ACC112 (cell line): ENCODE data around the gene TECPR1.

Experiments used
- H2AFZ ChIP-seq: fragments of 200-600 bp; sonication (generic); one replicate; pipeline ENCODE4 v1.6.0; 2017; ENCODE audit warnings: antibody characterized with exemption, low read length; ENCODE audit not compliant: unreplicated experiment
- H3K27ac ChIP-seq: fragments of 200-600 bp; sonication (generic); 2 replicates; pipeline ENCODE4 v1.5.1; 2014; ENCODE audit warnings: low read depth, mild to moderate bottlenecking, antibody characterized with exemption, low read length, moderate library complexity
- H3K27me3 ChIP-seq: fragments of 200-600 bp; sonication (generic); 2 replicates; pipeline ENCODE4 v1.6.1; 2014; ENCODE audit warnings: mild to moderate bottlenecking, antibody characterized with exemption, low read length, moderate library complexity, mixed read lengths; ENCODE audit not compliant: insufficient read depth
- H3K36me3 ChIP-seq: fragments of 200-600 bp; sonication (generic); 2 replicates; pipeline ENCODE4 v1.6.1; 2016; ENCODE audit warnings: mild to moderate bottlenecking, antibody characterized with exemption, low read length, moderate library complexity, mixed read lengths; ENCODE audit not compliant: insufficient read depth
- H3K4me1 ChIP-seq: fragments of 200-600 bp; sonication (generic); one replicate; pipeline ENCODE4 v1.6.1; 2016; ENCODE audit warnings: low read length, mixed read lengths; ENCODE audit not compliant: insufficient read depth, unreplicated experiment, control insufficient read depth
- H3K4me3 ChIP-seq: fragments of 200-600 bp; sonication (generic); 2 replicates; pipeline ENCODE4 v1.5.1; 2014; ENCODE audit warnings: mild to moderate bottlenecking, low read depth, low read length
- H3K79me2 ChIP-seq: fragments of 200-600 bp; sonication (generic); one replicate; pipeline ENCODE4 v1.6.0; 2016; ENCODE audit warnings: low read length; ENCODE audit not compliant: control insufficient read depth, unreplicated experiment, insufficient read depth

TECPR1 gene

DNA sequence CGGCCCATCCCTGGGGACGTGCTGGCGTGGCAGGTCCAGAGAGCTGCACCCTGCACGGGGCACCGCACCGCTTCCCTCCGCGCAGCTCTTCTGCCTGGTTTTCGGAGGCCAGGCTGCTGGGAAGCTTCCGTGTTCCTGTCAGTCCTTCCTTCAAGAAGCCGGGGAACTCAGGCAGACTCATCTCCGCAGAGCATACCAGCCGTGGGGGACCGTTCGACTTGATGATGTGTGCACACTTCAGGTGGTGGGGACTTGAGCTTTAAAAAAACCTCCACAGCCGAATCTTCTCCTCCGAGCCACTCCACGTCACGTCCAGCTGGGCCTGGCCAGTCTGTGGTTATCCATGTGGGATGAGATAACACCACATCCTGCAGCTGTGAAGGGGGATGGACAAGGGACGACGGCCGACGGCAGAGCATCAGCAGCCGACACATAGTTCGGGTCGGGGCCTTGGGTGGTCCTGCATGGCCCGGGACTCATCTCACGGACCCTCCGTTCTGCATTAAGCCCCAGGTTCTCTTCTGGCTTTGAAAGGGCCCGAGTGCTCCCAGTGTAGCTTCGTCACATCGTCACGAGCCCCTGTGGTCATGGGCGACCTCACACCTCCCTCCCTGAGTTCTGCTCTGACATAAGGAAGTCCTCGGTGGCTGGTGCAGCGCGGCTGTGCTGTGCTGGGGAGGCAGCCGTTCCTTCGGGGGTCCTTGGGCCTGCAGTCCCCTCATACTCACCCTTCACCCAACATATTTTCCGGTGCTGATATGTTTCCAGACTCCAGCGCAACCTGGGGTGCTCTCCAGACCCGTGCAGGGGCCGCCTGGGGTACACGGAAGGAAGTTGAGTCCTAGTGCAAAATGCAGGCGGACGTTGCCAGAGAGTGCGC lies 45.3 kb downstream of the TECPR1 start:
- no peaks in the 10 kb centered on the region for H3K4me1 ChIP-seq
- H3K27ac ChIP-seq: no peak overlapping the region
- H3K27me3 ChIP-seq: no peaks in the 10 kb centered on the region
- no peak overlapping the region for H3K4me3 ChIP-seq
- H2AFZ ChIP-seq: no peak overlapping the region
- no peaks in the 10 kb centered on the region for H3K36me3 ChIP-seq
- H3K79me2 ChIP-seq: peaks cover 3% of the 10 kb centered on the region

DNA sequence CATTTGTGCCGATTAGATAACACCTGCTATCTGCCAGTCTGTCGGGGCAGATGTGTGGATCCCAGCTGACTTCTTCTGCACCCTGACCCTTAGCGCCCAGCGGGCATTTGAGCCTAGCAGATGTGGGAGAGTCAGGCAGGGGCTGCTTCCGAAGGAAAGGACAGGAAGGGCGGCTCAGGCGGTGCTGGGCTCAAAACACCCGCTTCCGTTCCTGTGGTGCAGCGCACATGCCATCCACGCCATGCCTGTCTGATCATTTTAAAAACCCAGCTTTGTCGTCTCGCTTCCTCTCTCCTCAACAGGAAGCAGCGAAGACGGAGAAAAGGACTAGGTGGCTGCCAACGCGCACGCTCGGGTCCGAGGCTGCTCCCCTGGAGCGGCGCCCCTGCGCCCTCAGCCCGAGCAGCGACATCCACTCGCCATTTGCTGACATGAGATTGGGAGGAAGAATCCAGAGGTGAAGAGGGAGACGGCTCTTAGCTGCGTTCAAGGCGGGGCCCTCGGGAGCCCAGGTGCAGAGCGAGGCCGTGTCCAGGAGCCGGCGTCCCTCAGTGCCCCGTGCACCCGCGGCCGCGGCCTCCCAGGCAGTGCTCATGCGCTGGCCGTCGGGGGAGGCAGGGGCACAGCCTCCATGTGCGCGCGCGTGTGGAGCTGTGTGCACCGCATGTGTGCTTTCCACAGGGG lies 46.7 kb downstream of the TECPR1 start:
- Histone ChIP-seq H2AFZ (no peak overlapping the region), H3K4me3 (no peak overlapping the region), H3K36me3 (no peaks in the 10 kb centered on the region), H3K4me1 (no peaks in the 10 kb centered on the region), H3K27me3 (no peaks in the 10 kb centered on the region), H3K79me2 (peaks cover 3% of the 10 kb centered on the region), H3K27ac (no peak overlapping the region)

GRCh38 chr7:98204670-98205069 lies 47.4 kb downstream of the TECPR1 start:
- Histone ChIP-seq H3K79me2 (peaks cover 3% of the 10 kb centered on the region), H3K27me3 (no peaks in the 10 kb centered on the region), H3K27ac (no peak overlapping the region), H3K4me1 (no peaks in the 10 kb centered on the region), H2AFZ (no peak overlapping the region), H3K36me3 (no peaks in the 10 kb centered on the region), H3K4me3 (no peak overlapping the region)

DNA sequence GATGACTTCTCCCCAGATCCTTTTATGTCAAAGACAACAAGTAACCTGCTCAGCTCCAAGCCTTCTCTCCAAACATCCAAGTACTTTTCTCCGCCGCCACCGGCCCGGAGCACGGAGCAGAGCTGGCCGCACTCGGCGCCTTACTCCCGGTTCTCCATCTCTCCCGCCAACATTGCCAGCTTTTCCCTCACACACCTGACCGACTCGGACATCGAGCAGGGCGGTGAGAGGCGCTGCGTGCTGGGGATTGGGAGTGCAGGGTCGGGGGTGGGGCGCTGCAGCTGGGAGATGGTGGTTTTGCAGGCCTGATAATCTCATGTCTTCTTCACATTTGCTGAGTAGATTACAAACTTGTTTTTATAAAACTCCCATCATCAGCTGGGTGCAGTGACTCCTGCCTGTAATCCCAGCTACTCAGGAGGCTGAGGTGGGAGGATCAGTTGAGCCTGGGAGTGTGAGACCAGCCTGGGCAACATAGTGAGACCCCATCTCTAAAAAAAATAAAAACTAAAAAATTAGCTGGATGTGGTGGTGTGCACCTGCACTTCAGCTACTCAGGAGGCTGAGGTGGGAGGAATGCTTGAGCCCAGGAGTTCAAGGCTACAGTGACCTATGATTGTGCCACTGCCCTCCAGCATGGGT lies 47.9 kb downstream of the TECPR1 start:
- H3K27ac ChIP-seq: no peak overlapping the region
- no peak overlapping the region for H3K4me3 ChIP-seq

GRCh38 chr7:98203261-98203963 lies 48.6 kb downstream of the TECPR1 start:
- H2AFZ ChIP-seq: no peak overlapping the region
- 0 out of 2 replicates have a peak, but pooled peaks cover 6% of the 10 kb centered on the region for H3K36me3 ChIP-seq
- H3K27ac ChIP-seq: no peak overlapping the region
- H3K4me3 ChIP-seq: no peak overlapping the region
- H3K4me1 ChIP-seq: no peaks in the 10 kb centered on the region
- no peaks in the 10 kb centered on the region for H3K27me3 ChIP-seq
- peaks cover 3% of the 10 kb centered on the region for H3K79me2 ChIP-seq

More for the DNA sequence above, 47.9 kb downstream of the TECPR1 start:
- Histone ChIP-seq H2AFZ (no peak overlapping the region), H3K4me1 (no peaks in the 10 kb centered on the region), H3K36me3 (0 out of 2 replicates have a peak, but pooled peaks cover 4% of the 10 kb centered on the region), H3K79me2 (peaks cover 3% of the 10 kb centered on the region), H3K27me3 (no peaks in the 10 kb centered on the region)

DNA sequence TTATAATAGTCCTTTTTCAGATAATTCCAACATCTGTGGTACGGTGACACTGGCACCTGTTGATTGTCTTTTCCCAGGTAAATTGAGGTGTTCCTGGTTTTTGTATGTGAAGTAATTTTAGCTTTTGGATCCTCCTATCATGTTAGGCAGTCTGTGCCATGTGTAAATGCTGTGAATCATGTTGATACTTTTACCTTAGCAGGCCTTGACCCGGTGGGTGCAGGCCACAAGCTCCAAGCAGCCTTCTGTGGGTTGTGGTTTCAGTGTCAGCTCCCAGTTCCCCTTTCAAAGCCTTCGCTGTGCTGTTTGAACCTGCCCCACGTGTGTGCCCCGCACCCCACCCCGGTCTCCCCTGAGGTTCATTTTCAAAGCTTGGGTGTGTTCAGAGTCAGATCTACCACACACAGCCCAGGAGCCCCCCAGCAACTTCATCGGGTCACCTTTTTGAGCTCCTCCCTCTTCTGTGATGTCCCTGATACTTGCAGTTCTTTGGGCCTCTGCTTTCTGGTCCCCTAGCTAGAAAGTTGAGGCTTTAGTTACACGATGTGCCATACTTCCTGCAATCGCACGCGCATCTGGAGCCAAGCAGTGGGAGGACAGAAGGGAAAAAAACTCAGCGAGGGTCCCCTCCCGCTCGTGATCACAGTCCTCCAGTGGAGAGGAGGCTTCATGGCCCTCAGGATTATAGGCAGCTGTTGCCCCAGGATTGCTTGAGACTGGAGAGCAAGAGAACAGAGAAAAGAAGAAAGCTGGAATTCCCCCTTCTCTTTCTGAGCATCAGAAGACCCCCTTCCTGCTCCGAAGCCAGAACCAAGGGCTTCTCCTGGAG lies 49.5 kb downstream of the TECPR1 start:
- Histone ChIP-seq H3K27ac (no peak overlapping the region), H3K4me1 (no peaks in the 10 kb centered on the region), H3K4me3 (no peak overlapping the region), H2AFZ (no peak overlapping the region), H3K27me3 (no peaks in the 10 kb centered on the region), H3K79me2 (peaks cover 3% of the 10 kb centered on the region), H3K36me3 (0 out of 2 replicates have a peak, but pooled peaks cover 6% of the 10 kb centered on the region)

DNA sequence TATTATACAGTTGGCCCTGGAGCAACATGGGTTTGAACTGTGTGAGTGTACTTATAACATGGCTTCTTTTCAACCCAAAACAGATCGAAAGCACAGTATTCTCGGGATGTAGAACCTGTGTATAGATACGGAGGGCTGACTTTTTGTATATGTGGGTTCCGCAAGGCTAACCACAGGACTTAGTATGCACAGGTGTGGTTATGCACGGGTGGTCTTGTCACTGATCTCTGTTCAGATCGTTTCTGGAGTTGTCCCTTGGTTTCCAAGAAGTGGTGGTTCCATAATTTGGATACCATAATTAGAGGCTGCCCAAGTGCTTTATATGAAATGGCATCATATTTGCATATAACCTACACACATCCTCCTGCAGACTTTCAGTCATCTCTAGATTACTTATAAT lies 51.7 kb downstream of the TECPR1 start:
- H3K4me1 ChIP-seq: no peaks in the 10 kb centered on the region
- peaks cover 3% of the 10 kb centered on the region for H3K79me2 ChIP-seq
- H2AFZ ChIP-seq: no peak overlapping the region
- H3K27ac ChIP-seq: no peak overlapping the region
- H3K4me3 ChIP-seq: no peak overlapping the region
- H3K36me3 ChIP-seq: 0 out of 2 replicates have a peak, but pooled peaks cover 6% of the 10 kb centered on the region
- no peaks in the 10 kb centered on the region for H3K27me3 ChIP-seq

- Histone ChIP-seq H3K27ac (no peak overlapping the region), H3K4me3 (no peak overlapping the region), H3K36me3 (0 out of 2 replicates have a peak, but pooled peaks cover 6% of the 10 kb centered on the region), H3K4me1 (no peaks in the 10 kb centered on the region), H2AFZ (no peak overlapping the region), H3K79me2 (peaks cover 3% of the 10 kb centered on the region), H3K27me3 (no peaks in the 10 kb centered on the region)
Observed at GRCh38 chr7:98199131-98199530, 52.9 kb downstream of the TECPR1 start.

DNA sequence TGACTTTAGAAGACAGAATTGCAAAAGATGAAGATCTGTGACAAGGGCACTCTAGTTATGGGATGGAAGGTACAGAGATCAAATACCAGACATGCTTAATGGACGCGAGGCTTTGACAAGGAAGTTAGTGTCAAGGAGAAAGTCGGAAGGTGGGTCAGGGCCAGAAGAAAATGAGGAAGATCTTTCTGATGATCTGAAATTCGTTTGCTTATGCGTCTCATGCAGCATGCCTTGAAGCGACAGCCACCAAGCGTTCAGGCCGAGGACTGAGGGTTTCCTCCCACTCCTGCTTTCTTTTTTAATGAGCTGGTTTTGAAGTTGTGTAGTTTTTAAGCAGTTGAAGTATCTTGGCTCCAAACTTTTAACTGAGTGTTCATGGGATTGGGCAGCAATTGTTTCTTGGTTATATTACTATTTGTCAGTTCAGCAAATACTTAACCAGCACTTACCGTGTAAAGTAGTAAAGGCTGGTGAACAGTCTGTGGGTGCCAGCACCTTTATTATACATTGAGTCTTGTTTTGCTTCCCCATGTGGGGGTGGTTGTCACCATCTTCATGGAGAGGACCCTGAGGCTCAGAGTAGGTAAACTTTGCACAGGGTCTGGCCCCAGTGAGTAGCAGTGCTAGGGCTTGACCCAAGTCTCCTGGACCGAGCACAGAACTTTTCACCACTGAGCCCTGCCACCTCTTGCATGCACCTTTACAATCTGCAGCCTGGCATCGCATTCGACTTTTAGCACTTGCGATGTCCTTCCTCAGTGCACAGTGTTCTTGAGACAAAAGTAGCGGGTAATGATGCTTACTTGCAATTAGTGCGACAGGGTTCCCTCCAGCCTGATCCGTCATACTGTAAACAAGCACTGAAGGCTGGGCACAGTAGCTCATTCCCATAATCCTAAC lies 55.1 kb downstream of the TECPR1 start:
- Histone ChIP-seq H2AFZ (no peak overlapping the region), H3K79me2 (no peaks in the 10 kb centered on the region), H3K27me3 (no peaks in the 10 kb centered on the region), H3K36me3 (0 out of 2 replicates have a peak, but pooled peaks cover 6% of the 10 kb centered on the region), H3K4me3 (no peak overlapping the region), H3K27ac (no peak overlapping the region), H3K4me1 (no peaks in the 10 kb centered on the region)
